ENCODE measurements around the gene DPH3.
A peak's percentile ranks its signal among the peaks of the same experiment; 100 is the strongest.

DPH3 gene

GRCh38 chr3:16252243-16252978 is 12.3 kb downstream of the DPH3 start:
- ChIA-PET POLR2A (no interaction called here), CTCF (interaction anchor here (0.7 to 3.9 kb wide), 12 partner anchors 9 to 438 kb away, joined by 3 to 30 read pairs (median 4); partner anchors contain the start of genes DPH3 and OXNAD1)
- no peak overlapping the region for H3K4me3 ChIP-seq (ENCODE audit: low read depth, low read length)
- no peak for DNase-seq (ENCODE audit: low read depth, low spot score)
- TF ChIP-seq, protein P1, sequence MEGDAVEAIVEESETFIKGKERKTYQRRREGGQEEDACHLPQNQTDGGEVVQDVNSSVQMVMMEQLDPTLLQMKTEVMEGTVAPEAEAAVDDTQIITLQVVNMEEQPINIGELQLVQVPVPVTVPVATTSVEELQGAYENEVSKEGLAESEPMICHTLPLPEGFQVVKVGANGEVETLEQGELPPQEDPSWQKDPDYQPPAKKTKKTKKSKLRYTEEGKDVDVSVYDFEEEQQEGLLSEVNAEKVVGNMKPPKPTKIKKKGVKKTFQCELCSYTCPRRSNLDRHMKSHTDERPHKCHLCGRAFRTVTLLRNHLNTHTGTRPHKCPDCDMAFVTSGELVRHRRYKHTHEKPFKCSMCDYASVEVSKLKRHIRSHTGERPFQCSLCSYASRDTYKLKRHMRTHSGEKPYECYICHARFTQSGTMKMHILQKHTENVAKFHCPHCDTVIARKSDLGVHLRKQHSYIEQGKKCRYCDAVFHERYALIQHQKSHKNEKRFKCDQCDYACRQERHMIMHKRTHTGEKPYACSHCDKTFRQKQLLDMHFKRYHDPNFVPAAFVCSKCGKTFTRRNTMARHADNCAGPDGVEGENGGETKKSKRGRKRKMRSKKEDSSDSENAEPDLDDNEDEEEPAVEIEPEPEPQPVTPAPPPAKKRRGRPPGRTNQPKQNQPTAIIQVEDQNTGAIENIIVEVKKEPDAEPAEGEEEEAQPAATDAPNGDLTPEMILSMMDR (IDR thresholded peaks at IDR 0.05; ENCODE audit: insufficient read depth, low read length, missing control alignments), result no peak

DNA sequence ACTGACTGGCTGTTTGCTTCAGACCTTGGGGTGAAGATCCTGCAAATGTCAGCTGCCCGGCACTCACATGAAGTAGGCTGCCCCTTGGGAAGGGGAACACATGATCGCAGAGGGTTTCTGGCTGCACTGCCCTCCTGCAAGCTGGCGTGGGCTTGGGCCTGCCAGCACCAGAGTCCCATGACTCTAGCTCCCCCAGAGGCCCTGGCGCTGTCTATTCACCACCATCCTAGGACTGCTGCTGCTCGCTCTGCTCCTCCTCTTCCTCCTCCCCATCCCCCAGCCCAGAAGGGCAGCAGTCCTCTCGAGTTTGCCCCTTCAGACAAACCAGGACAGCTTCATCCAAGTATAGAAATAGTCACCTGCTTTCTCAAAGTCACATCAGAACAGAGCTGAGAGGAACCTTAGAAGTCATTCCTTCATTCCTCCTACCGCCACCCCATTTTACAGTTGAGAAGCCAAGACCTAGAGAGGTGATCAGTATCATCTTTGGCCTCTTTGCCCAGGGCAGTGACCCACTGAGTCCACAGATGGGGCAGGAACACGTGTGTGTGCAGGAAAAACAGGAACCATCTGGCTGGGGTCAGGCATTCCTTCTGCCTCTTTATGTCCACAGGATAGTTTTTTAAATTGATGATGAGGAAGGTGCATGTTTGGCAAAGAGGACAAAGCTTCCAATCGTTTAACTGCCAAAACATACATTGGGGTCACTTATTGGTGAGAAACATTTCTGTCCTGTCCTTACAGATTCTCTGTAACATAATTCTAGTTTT is 13.2 kb downstream of the DPH3 start:
- ChIA-PET POLR2A (no interaction called here), CTCF (interaction anchor here (0.7 to 3.9 kb wide), 19 partner anchors 8 to 438 kb away, joined by 3 to 30 read pairs (median 3); no protein-coding TSS in a partner anchor)
- TF ChIP-seq, protein P1 (IDR thresholded peaks at IDR 0.05; ENCODE audit: insufficient read depth, low read length, missing control alignments), result no peak
- DNase-seq (ENCODE audit: low read depth, low spot score), result no peak
- no peak overlapping the region for H3K4me3 ChIP-seq (ENCODE audit: low read depth, low read length)

DNA sequence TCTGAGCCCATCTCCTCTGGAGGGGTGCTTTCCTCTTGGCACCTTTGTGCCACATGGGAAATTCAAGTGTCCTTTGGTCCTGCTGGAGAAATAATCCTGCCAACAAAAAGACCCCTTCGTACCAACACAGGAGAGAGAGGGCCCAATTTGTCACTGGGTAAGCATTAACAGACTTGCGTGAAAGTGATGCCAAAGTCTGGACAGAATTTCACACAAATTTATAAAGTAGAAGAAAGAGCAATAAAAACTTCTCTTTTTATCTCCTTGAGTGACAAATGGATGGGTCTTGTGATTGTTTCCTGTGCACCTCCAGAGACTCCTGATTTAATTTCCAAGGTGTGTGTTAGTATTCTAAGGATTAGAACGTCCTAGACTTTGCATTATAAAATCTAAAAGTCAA is 14.9 kb downstream of the DPH3 start:
- DNase-seq (ENCODE audit: low read depth, low spot score), result no peak
- ChIA-PET CTCF (interaction anchor here (1.6 to 2.4 kb wide), 2 partner anchors 201 to 421 kb away, joined by 3 to 7 read pairs; no protein-coding TSS in a partner anchor), POLR2A (no interaction called here)
- TF ChIP-seq, protein P1 (IDR thresholded peaks at IDR 0.05; ENCODE audit: insufficient read depth, low read length, missing control alignments), result no peak
- no peak overlapping the region for H3K4me3 ChIP-seq (ENCODE audit: low read depth, low read length)

GRCh38 chr3:16249336-16249735 is 15.4 kb downstream of the DPH3 start:
- H3K4me3 ChIP-seq (ENCODE audit: low read depth, low read length), result no peak overlapping the region
- CTCF ChIA-PET, result interaction anchor here (1.0 to 2.6 kb wide), 8 partner anchors 10 to 433 kb away, joined by 3 to 50 read pairs (median 4); no protein-coding TSS in a partner anchor
- POLR2A ChIA-PET, result no interaction called here
- TF ChIP-seq, protein P1 (IDR thresholded peaks at IDR 0.05; ENCODE audit: insufficient read depth, low read length, missing control alignments), result peak; percentile 42
- DNase-seq (ENCODE audit: low read depth, low spot score), result no peak

GRCh38 chr3:16248556-16248955 is 16.2 kb downstream of the DPH3 start:
- no peak for DNase-seq (ENCODE audit: low read depth, low spot score)
- ChIA-PET POLR2A (no interaction called here), CTCF (interaction anchor here (1.0 to 2.6 kb wide), 27 partner anchors 9 to 441 kb away, joined by 3 to 50 read pairs (median 5); partner anchors contain the start of genes DPH3 and OXNAD1)
- H3K4me3 ChIP-seq (ENCODE audit: low read depth, low read length), result no peak overlapping the region
- TF ChIP-seq, protein P1 (IDR thresholded peaks at IDR 0.05; ENCODE audit: insufficient read depth, low read length, missing control alignments), result no peak
